Ammon's horn (tissue), 1 donor: Measurements from ENCODE around the gene TMEM134.
"Not testable (repeated sequence)": the region's sequence is repeated elsewhere in the genome, so short reads cannot be mapped to it uniquely, and the experiment has no call there.

Experiments
- DNase-seq: peaks from one replicate; pipeline ENCODE4 v3.0.0-alpha.2; 2016; ENCODE audit warnings: low spot score

Gene TMEM134

GRCh38 chr11:67468759-67469507 lies at the start of gene TMEM134:
Gene TMEM134 (minus strand): TSS chr11:67469251. CDS start chr11:67469192, 59 bp downstream.
- DNase-seq: peak; percentile 97

GRCh38 chr11:67517784-67518552 lies 48.9 kb upstream of the TMEM134 start:
- DNase-seq: no peak

DNA sequence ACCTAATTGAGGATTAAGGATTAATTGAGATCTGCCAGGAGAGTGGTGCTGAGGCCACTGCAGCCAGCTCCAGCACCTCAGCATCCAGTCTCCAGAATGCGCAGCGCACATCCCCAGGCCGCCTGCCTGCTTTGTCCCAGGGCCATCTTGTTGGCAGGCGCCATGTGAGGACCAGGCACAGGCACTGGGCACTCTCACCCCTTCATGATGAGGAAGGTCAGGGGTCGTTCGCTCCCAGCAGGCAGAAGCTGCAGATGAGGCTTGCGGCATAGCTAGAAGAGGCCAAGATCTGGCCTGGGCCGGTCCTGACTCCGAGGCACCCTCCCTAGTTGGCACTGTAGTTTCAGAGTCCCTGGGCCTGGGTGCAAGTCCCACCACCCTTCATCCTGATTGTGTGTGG lies 47.8 kb upstream of the TMEM134 start:
- no peak for DNase-seq

GRCh38 chr11:67514116-67514515 lies 45.1 kb upstream of the TMEM134 start:
- DNase-seq: no peak

GRCh38 chr11:67511558-67511957 lies 42.5 kb upstream of the TMEM134 start:
- not testable (repeated sequence) for DNase-seq

DNA sequence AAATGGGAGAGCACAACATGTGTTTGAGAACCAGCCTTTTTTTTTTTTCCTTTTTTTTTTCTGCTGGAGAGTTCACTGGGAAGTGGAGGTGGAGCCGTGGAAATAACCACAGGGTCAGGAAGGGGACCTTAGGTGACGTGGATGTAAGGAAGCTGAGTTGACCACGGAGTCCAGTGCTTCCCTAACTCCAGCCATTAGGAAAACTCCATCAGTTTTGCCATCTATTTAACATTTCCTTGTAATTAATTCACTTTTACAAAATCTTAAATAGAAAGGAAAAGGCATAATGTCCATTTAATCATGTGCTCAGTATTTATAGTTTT lies 40.9 kb upstream of the TMEM134 start:
- no peak for DNase-seq

DNA sequence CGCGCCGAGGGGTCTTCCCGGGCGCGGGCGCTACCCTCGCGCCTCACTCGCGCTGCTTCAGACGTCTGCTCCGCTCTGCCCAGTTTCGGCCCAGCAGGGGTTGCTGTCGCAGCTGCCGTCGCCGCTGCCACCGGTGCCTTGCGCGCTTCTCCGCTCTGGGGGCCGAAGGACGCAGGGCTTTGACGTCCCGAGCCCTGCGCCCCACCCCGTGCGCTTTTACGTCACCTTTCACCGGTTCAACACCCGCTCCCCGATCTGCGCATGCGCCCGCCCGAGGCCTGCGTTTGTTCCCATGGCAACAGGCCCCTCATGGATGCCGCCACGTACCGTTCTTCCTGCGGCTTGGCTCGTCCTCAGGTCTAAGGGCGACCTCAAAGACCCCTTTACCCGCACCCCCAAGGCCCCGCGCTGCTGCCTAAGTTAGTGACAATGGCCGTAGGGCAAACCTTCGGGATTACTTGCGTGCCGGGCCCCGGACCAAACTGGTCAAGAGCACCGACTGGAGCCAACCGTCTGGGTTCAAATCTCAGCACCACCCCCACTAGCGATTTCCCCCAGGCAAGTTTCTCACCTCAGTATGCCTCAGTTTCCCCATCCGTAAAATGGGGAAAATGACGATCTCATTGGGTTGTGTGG lies 39.6 kb upstream of the TMEM134 start:
- DNase-seq: peak; percentile 97

- peak; percentile 99 for DNase-seq
These were observed 38.9 kb upstream of the TMEM134 start, which contains the start of gene CDK2AP2 for GRCh38 chr11:67507864-67508485. Gene CDK2AP2 (minus strand): TSS chr11:67508162. CDS start chr11:67508082, 80 bp downstream.

DNA sequence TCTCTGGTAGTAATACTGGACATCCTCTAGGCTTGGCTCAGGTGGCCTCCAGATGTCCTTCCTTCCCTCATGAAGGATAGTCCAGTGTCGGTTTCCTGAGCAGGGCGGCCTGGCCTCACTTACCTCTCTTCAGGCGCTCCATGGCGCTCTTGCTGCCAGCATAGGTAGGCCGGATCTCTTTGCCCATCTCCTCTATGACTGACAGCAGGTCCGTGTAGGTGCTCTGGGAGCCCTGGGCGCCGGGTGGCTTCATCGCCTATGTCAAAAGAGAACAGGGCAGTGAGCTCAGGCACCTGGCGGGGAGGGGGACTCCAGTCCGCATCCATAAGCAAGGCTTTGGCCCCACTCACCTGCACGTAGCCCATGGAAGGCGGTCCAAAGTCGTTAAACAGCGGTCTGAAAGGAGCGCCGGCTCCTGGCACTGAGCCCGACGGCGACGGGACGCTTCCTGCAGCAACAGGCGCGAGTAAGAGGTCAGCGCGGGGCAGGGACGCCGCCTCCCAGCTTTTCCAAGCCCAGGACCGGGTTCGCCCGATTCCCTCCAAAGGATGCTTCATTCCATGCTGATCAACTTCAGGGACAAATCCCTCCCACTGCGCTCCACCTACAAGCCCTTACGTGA lies 38.3 kb upstream of the TMEM134 start:
- no peak for DNase-seq

DNA sequence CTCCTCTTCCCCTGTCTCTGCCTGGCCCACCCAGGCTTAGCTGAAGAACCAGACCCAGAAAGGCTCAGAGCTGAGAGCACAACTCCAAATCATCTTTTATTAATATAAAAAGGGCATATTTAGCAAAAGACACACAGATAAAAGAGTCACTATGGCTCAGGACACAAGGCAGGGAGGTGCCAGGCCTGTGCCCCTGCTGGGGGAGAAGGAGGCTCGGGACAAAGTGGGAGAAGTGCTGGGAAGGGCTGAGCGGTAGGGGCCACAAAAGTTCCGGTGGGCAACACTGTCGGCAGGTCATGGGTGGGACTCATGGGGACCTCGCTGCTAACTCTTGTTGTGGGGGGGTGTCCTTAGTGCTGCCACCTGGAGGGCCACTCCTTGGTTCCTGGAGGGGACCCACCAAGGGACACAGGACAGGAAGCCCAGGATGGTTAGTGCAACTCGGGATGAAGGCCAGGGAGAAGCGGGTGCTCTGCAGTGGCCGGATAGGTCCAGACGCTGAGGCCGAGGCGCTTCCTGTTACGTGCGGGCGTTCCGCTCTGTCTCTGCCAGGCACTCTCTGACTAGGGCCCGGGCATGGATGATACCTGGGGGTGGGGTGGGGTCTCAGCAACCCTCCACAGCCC lies 37.5 kb upstream of the TMEM134 start:
- no peak for DNase-seq

- peak; percentile 93 for DNase-seq
These were observed 36.8 kb upstream of the TMEM134 start for GRCh38 chr11:67505605-67506396.

DNA sequence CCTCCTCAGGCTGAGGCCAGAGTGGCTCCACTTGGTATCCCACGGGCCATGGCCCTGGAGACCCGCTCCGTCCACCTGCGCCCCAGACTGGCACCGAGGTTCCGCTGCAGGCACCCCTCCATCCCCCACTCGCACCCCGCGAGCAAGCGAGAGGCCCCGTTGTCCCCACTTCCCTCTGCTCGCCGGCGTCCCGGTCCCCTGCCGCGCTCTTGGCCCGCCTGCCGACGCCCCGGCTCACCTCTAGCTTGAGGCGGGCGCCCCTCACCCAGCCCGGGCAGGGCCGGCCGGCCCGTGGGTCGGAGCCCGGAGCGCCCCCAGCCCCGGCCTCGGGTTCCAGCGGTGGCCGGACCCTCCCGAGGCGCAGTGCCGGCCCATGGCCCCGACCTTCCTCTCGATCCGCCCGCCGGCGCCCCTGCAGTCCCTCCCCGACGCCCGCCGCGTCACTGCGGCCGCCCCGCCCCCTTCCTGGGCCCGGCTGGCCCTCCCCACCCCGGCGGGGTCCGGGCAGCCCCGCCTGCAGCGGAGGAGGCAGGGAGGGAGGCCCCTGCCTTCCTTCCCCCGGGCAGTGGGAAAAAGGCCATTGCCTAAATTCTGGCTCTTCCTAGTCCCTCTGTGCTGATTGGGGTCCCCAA lies 36.0 kb upstream of the TMEM134 start, which contains the start of gene PITPNM1:
TSS of gene PITPNM1 (minus strand) at position 414 of the 632 bp plus-strand sequence. CDS start 1,183 bp downstream, outside the sequence.
- peak; percentile 54 for DNase-seq

DNA sequence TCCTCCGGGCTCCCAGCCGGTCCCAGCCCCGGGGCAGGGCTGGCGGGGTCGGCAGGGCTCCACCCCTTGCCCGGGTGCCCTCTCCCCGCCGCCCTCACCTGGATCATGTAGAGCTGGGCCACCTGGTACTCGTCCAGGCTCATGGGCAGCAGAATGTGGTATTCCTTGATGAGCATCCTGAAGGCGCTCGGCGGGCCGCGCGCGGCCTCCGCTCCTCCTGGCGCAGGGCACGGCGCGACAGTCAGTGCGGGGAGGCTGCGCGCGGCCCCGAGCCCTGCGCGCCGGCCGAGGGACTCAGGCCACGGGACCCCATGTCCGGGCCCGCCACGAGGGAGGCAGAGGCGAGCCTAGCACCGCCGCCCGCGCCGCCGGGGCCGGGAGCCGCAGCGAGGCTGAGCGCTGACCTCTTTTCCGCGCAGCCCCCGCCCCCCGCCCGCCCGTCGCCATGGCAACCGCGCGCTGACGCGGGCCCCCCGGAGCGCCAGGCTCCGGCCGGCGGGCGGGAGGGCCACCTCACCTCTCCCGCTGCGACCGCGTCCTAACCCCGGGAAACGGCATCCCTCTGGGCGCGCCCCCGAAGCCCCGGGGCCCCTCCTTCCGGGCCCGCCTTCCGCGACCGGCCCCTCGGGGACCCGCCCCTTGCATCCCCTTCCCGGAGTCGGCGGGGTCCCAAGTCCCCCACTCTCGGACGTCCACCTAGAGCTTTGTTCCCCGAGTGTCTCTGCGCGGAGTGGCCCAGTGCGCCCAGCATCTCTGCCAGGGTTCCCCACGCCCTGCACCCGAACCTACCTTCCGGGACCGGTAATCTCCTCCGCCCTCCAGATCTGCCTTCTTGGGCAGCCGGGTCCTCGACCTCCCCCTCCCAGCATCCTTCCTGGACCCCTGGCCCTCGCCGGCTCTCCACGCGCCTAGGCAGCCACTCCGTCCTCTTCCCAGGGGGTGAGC lies 35.2 kb upstream of the TMEM134 start:
- no peak for DNase-seq

DNA sequence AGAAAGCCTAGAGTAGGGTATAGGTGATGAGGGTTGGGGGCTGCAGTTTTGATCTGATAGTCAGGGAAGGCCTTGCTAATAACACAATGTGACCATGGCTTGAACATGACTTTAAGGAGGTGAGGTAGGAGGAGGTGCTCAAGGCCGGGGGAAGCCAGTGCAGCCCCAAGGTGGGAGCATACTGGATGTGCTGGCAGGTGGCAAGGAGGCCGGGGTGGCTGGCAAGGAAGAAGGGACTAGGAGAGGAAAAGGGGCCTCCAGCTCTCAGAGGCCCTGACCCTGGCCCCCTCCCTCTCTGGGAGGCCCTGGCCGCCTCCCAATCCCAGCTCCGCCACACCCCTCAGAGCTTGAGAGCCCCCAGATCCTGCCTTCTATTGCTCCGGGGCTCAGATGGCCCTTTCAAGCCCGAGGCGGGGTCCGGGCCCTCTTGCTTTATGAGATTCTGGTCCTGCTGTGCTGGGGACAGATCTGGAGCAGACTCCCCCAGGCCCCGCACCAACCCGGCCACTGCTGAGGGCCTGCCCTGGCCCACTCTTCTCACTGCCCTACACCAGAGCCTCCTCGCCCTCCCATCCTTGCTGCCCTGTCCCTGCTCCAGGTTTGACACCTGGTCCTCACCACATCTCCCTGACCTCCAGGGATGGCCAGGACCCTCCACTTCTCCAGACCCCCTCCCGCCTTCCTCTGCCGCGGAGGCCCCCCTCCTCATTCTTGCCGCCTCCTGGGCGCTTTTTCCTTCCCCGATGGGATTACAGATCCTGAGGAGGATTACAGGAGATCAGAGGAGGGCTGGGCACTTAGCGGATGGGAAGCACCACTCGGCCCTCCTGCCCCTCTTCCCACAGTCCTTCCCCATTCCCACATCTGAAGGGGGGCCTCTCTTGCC lies 34.3 kb upstream of the TMEM134 start:
- DNase-seq: no peak

GRCh38 chr11:67502328-67502979 lies 33.4 kb upstream of the TMEM134 start:
- DNase-seq: no peak

- no peak for DNase-seq
These were observed 32.8 kb upstream of the TMEM134 start for GRCh38 chr11:67501854-67502253.
